Nephron progenitor cell (in vitro differentiated cells): ENCODE results near the gene MMP15.

Source experiments
- DNase-seq: peaks from one replicate; pipeline ENCODE4 v3.0.0; 2021
- H3K27ac Mint-ChIP-seq: 2 replicates; pipeline ENCODE4 v1.8.0; 2021; ENCODE audit warnings: mild to moderate bottlenecking, moderate library complexity, mixed read lengths
- H3K27me3 Mint-ChIP-seq: 2 replicates; pipeline ENCODE4 v1.8.0; 2021; ENCODE audit warnings: mild to moderate bottlenecking, low read depth, mixed read lengths; ENCODE audit not compliant: poor library complexity
- H3K36me3 Mint-ChIP-seq: 2 replicates; pipeline ENCODE4 v1.8.0; 2021; ENCODE audit warnings: low read depth, mixed read lengths
- H3K4me1 Mint-ChIP-seq: 2 replicates; pipeline ENCODE4 v1.8.0; 2021; ENCODE audit warnings: mixed read lengths
- H3K4me3 Mint-ChIP-seq: 2 replicates; pipeline ENCODE4 v1.8.0; 2021; ENCODE audit warnings: mild to moderate bottlenecking, moderate library complexity, mixed read lengths
- H3K9me3 Mint-ChIP-seq: 2 replicates; pipeline ENCODE4 v1.8.0; 2021; ENCODE audit warnings: mild to moderate bottlenecking, moderate library complexity, mixed read lengths
- TF ChIP-seq, protein P1 (sequence below): fragments of 200-600 bp; sonication (generic); IDR thresholded peaks from 2 replicates; pipeline ENCODE4 v1.5.0; 2021; ENCODE audit warnings: antibody characterized with exemption

The MMP15 gene

DNA sequence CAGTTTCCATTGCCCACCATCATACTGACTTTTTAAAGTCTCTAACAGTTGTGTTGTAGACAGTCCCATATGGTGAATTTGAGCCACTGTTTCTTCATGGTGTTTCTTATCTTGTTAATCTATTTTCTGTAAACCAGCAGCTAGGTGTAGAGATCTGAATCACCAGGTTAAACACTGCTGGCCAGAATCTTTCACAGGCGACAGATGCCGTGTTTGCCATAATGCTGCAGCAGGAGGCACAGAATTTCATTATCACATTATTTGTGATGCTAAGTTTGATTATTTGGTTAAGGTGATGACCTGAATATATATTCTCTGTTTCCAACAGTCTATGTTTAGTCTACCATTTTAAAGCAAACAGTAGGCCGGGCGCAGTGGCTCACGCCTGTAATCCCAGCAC is 43.2 kb upstream of the MMP15 start:
- Mint-ChIP-seq H3K27me3 (peaks cover 48% of the 10 kb centered on the region), H3K9me3 (no peaks in the 10 kb centered on the region), H3K36me3 (no peaks in the 10 kb centered on the region), H3K4me3 (no peak overlapping the region), H3K27ac (no peak overlapping the region), H3K4me1 (peaks cover 9% of the 10 kb centered on the region)
- TF ChIP-seq, protein P1, sequence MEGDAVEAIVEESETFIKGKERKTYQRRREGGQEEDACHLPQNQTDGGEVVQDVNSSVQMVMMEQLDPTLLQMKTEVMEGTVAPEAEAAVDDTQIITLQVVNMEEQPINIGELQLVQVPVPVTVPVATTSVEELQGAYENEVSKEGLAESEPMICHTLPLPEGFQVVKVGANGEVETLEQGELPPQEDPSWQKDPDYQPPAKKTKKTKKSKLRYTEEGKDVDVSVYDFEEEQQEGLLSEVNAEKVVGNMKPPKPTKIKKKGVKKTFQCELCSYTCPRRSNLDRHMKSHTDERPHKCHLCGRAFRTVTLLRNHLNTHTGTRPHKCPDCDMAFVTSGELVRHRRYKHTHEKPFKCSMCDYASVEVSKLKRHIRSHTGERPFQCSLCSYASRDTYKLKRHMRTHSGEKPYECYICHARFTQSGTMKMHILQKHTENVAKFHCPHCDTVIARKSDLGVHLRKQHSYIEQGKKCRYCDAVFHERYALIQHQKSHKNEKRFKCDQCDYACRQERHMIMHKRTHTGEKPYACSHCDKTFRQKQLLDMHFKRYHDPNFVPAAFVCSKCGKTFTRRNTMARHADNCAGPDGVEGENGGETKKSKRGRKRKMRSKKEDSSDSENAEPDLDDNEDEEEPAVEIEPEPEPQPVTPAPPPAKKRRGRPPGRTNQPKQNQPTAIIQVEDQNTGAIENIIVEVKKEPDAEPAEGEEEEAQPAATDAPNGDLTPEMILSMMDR, result no peak
- DNase-seq, result no peak

DNA sequence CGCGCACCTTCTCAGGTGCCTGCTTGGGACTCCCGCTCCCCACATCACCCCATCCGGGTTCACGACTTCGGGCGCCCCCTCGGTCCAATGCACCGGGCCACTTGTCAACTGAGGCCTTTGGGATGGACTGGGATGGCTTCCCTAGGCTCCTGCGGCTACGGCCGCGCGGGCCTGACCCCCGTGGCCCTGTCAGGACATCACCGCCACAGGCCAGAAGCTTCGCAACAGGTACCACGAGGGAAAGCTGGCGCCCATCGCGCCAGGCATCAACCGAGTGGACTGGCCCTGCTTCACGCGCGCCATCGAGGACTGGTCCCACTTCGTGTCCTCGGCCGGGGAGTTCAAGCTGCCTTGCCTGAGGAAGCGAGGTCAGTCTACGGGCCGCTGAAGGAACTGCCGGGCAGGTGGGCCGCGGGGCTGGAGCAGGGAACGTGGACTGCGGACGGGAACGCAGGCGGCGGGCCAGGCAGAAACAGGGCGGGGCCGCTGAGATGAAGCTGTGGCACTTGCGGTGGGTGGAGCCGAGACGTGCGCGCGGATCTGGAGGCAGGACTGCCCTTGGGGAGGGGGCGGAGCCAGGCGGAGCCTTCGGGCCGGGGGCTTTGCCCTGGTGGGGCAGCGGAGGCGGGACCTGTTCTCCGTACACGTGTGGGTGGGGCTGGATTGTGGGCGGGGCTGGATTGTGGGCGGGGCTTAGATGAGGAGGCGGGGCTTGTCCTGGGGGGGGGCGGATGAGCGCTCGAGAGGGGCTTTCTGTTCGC is 40.9 kb upstream of the MMP15 start:
- H3K36me3 Mint-ChIP-seq, result no peaks in the 10 kb centered on the region
- peak overlapping the region; percentile 86 for H3K4me3 Mint-ChIP-seq
- TF ChIP-seq, protein P1, result no peak
- H3K9me3 Mint-ChIP-seq, result no peaks in the 10 kb centered on the region
- H3K27me3 Mint-ChIP-seq, result peaks cover 59% of the 10 kb centered on the region
- H3K27ac Mint-ChIP-seq, result no peak overlapping the region
- peak; percentile 99 for DNase-seq
- H3K4me1 Mint-ChIP-seq, result peaks cover 9% of the 10 kb centered on the region

DNA sequence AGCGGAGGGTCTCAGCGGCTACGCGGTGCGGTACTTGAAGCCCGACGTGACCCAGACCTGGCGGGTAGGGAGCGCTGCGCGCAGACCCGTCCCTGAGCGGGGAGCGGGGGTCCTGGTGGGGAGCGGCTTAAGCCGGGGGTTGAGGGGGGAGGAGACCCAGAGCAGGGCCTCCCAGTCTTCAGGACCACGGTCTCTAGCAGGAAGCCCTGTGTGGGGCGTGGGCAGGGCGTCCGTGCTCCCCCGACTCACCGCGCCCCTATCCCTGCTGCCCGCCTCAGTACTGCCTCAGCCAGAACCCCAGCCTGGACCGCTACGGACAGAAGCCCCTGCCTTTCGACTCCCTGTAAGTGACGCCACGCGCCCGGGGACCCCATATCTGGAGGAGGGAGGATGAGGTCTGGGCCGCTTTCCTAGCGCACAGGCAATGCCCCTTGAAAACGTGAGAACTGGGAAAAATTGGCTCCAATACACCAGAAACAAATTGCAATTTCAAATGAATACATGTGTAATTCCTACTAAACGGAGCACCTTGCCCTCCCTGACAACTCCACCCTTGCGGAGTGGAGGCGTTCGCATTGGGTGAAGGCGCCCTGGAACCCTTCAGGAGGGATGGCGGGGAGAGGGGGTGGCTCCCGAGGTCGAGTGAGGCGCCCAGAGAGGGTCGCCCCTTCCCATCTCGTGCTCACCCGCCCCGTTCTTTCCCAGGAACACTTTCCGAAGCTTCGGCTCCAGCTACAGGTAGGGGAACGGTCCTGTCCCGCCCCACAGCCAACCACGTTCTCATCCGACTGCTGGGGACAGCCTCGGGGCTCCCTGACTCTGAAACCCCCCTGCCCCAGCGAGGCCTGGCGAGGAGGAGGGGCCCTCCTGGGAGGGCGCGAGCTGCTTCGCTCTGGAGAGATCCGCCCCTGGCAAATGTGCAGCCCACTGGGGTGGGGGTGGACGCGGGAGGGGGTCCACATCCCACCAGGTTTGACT is 40.1 kb upstream of the MMP15 start:
- H3K36me3 Mint-ChIP-seq, result no peaks in the 10 kb centered on the region
- no peak overlapping the region for H3K27ac Mint-ChIP-seq
- H3K27me3 Mint-ChIP-seq, result peaks cover 59% of the 10 kb centered on the region
- DNase-seq, result no peak
- TF ChIP-seq, protein P1, result no peak
- peaks cover 9% of the 10 kb centered on the region for H3K4me1 Mint-ChIP-seq
- peak overlapping the region; percentile 86 for H3K4me3 Mint-ChIP-seq
- H3K9me3 Mint-ChIP-seq, result no peaks in the 10 kb centered on the region

DNA sequence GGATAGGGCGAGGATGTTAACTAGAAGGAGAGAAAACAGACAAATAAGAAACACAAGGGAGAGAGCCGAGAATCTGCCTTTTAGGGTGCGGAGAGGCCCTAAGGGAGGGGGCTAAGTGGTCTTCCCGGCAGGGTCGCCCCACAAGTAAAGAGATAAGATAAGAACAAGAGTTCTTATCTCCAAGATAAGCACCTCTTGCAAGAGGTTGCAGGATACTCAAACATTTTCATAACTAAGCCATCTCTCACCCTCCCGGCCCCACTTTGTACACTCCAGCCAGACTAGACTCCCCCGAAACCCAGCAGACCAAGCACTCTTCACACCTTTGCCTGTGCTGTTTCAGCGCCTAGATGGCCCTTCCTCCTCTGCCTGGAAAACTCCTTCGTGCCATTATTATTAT is 39.4 kb upstream of the MMP15 start:
- H3K4me3 Mint-ChIP-seq, result peak overlapping the region; percentile 86
- no peaks in the 10 kb centered on the region for H3K9me3 Mint-ChIP-seq
- TF ChIP-seq, protein P1, result no peak
- DNase-seq, result no peak
- H3K27ac Mint-ChIP-seq, result no peak overlapping the region
- H3K4me1 Mint-ChIP-seq, result peaks cover 9% of the 10 kb centered on the region
- no peaks in the 10 kb centered on the region for H3K36me3 Mint-ChIP-seq
- H3K27me3 Mint-ChIP-seq, result peaks cover 59% of the 10 kb centered on the region

DNA sequence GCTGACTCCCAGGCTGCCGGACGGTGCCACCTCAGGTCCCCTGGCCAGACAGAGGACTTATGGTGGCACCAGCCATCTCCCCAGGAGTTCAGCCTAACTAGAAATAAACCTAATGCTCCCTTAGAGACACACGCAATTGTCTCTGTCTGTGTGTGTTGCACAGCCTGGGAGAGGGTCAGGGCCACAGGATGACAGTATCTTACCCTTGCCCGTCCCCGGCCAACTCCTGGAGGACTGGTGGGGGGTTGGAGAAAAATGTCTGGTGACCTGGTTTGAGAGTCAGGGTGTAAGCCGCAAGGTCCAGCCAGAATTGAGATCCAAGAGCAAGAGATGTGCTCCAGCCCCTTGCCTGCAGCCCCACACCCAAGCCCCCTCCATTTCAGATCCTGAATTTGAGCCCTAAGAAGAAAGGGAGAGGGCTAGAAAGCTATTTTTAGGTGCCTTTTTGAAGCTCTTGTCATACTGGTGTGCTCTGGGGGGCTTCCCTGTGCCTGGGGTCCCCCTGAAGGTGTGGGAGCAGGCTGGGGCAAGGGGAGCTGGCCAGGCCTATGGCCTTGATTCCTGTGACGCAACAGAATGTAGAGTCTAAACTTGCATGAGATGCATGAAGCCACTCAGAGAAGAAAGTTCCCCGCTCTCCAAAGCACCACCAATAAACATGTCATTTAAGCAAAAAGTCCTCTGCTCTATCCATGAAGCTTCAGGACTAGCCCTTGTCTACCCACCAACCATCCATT is 37.9 kb upstream of the MMP15 start:
- no peaks in the 10 kb centered on the region for H3K9me3 Mint-ChIP-seq
- peaks cover 52% of the 10 kb centered on the region for H3K27me3 Mint-ChIP-seq
- H3K36me3 Mint-ChIP-seq, result no peaks in the 10 kb centered on the region
- H3K4me3 Mint-ChIP-seq, result no peak overlapping the region
- no peak overlapping the region for H3K27ac Mint-ChIP-seq
- TF ChIP-seq, protein P1, result no peak
- H3K4me1 Mint-ChIP-seq, result peaks cover 9% of the 10 kb centered on the region
- DNase-seq, result no peak
